OCI-LY1 (cell line): ENCODE measurements around the gene ABCA7.

Experiments used
- CTCF ChIP-seq: fragments of 200-600 bp; sonication (generic), shearing (Covaris generic); IDR thresholded peaks from 2 replicates; pipeline ENCODE4 v1.5.1; 2017; ENCODE audit warnings: mild to moderate bottlenecking, antibody characterized with exemption, low read length, moderate library complexity, mixed read lengths
- EZH2 ChIP-seq: fragments of 200-600 bp; sonication (generic), shearing (Covaris generic); IDR thresholded peaks from 2 replicates; pipeline ENCODE4 v1.8.0; 2017; ENCODE audit warnings: borderline replicate concordance, mixed run types, mild to moderate bottlenecking, antibody characterized with exemption, low read length, moderate library complexity, mixed read lengths

- no peak for TF ChIP-seq CTCF
- TF ChIP-seq EZH2 = no peak
Observed at GRCh38 chr19:1073063-1073955, 33.4 kb downstream of the ABCA7 start.
